Stimulated activated CD4-positive, alpha-beta T cell treated with anti-CD3 and anti-CD28 coated beads, Interleukin-15, amount 100 ng/mL, for 24 hours (primary cell): ENCODE results near the gene PHF23.
A peak's percentile ranks its signal among the peaks of the same experiment; 100 is the strongest.

ENCODE experiments used
- DNase-seq: peaks from one replicate; pipeline ENCODE4 v3.0.0-alpha.2; 2020

The PHF23 gene

DNA sequence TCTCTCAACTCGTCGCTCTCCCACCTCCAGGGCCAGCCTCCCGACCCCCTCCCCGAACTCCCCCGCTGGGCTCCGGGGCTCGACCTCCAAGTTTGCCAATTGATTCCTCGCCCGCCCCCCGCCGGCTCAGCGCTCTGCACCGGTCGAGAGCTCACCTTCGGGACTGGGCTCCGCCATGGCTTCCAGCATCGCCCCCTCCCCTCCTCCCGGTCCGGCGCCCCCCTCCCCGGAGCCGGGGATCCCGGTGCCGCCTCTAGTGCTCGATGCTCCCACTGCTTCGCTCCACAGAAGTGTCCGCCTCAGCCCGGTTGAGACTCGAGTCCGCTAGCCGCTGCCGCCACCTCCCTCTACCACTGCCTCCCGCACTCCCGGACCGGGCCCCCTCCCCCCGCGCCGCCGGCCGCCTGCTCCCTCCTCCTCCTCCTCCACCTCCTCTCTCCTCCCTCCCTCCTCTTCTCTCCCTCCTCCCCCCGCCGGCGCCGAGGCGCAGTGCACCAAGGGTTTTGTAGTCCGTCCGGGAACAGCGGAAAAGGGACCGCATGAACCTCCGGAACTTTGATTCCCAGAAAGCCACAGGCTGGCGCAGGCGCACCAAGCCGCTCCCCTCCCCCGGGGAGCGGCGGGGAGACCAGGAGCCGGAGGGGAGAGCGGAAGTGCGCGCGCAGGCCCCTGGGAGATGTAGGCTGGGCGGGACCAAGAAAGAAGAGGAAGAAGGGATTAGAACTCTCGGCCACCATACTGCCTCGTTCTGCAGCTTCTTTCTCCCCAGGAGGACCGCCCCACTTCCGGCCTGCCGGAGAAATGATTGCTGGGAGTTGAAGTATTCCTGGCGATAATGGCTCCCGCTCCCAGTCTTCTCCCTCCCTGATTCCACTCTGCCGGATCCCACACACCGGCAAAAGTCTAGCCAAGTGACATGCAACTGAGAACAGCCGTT lies at the start of gene PHF23:
PHF23 (minus strand) TSS at position 367 of the 937 bp plus-strand sequence; CDS start at position 189, 178 bp downstream.
- DNase-seq: peak; percentile 98

DNA sequence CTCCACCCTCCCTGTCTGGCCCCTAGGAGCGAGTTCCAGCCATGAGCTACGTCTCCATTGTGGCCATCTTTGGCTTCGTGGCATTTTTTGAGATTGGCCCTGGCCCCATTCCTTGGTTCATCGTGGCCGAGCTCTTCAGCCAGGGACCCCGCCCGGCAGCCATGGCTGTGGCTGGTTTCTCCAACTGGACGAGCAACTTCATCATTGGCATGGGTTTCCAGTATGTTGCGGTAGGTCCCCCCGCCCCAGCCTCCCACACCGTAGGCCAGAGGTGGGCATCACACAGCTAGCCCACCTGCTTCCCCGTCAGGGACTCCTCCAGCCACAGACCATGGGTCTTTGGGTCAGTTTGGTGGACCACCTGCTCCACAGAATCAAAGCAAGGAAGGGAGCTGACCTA lies 46.4 kb upstream of the PHF23 start:
- no peak for DNase-seq

DNA sequence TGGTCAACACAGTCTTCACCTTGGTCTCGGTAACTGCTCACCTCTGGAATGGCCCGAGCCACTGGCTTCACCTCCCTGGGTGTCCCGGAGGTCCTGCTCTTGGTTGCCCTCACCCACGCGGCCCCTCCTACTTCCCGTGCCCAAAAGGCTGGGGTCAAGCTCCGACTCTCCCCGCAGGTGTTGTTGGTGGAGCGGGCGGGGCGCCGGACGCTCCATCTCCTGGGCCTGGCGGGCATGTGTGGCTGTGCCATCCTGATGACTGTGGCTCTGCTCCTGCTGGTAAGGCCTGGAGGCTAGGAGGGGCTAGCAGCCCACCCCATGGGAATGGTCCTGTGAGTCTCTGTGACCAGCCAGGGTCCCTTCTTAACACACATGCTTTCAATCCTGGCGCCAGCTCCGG lies 45.7 kb upstream of the PHF23 start:
- DNase-seq: no peak

DNA sequence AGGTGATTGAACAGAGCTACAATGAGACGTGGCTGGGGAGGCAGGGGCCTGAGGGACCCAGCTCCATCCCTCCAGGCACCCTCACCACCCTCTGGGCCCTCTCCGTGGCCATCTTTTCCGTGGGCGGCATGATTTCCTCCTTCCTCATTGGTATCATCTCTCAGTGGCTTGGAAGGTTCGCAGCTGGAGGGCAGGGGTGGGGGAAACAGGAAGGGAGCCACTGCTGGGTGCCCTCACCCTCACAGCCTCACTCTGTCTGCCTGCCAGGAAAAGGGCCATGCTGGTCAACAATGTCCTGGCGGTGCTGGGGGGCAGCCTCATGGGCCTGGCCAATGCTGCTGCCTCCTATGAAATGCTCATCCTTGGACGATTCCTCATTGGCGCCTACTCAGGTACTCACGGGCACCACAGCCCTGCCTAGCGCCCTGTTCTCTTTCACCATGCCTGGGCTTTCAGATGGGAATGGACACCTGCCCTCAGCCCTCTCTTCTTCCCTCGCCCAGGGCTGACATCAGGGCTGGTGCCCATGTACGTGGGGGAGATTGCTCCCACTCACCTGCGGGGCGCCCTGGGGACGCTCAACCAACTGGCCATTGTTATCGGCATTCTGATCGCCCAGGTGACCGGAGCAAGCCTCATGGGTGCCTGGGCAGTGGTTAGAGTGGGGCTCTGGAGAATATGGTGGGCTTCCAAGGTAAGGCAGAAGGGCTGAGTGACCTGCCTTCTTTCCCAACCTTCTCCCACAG lies 44.4 kb upstream of the PHF23 start:
- DNase-seq: no peak

DNA sequence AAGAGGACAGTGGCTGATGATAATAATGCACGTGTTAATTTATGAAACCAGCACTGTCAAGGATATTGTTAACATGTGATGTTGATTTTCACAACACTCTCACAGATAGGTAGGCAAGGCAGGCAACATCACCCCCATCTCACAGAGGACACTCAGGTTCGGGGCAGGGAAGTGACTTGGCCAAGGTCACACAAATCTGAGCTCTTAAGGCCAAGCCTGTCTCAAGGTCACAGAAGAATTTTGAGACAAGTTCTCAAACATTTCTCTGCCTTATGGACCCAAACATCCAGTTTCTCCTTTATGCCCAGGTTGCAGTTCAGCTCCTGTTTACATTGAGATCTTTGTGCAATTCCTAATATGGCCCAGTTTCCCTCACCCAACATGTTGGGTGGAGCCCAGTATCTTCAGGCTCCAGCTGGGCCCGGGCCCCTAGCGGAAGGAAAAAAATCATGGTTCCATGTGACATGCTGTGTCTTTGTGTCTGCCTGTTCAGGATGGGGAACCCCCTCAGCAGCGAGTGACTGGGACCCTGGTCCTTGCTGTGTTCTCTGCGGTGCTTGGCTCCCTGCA lies 43.6 kb upstream of the PHF23 start:
- DNase-seq: peak; percentile 9

DNA sequence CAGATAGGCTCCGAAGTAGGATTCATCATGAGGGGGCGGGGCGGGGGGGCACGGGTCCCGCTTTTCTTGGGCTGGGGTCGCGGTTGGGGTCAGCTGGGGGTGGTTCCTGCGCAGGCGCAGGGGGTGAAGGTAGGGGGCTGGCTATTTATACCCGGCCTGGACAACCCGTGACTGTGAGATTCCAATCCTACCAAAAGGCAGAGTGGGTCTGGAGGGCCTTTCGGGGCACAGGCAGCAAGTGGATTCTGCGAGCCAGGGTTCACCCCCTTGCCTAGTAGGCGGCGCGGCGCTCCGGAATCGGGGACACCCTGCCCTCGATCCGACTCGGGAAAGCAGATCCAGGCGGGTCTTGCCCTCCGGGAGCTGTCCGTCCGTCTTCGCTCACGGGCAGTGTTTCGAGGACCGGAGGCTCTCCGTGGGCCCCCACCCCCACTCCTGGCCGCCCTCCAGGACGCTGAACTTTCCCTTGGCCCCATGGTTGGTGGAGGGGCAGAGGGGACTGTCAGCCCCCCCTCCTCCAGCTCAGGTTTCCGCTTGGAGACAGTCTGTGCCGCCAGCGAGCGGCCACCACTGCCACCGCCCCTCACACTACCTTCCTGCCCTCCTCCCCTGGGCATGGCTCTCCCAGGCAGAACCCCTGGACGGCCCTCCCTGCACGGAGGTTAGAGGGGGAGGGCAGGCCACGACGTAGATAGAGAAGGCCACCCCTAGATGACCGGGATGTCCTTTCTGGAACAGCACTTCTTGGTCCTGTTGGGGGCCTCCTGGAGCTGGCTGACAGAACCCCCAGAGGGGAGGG lies 42.9 kb upstream of the PHF23 start:
- peak; percentile 19 for DNase-seq

DNA sequence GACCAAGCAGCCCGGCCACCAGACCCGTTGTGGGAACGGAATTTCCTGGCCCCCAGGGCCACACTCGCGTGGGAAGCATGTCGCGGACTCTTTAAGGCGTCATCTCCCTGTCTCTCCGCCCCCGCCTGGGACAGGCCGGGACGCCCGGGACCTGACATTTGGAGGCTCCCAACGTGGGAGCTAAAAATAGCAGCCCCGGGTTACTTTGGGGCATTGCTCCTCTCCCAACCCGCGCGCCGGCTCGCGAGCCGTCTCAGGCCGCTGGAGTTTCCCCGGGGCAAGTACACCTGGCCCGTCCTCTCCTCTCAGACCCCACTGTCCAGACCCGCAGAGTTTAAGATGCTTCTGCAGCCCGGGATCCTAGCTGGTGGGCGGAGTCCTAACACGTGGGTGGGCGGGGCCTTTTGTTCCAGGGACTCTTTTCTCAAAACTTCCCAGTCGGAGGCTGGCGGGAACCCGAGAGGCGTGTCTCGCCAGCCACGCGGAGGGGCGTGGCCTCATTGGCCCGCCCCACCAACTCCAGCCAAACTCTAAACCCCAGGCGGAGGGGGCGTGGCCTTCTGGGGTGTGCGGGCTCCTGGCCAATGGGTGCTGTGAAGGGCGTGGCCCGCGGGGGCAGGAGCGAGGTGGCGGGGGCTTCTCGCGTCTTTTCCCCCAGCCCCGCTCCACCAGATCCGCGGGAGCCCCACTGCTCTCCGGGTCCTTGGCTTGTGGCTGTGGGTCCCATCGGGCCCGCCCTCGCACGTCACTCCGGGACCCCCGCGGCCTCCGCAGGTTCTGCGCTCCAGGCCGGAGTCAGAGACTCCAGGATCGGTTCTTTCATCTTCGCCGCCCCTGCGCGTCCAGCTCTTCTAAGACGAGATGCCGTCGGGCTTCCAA lies 42.1 kb upstream of the PHF23 start, which contains the start of gene SLC2A4:
SLC2A4 (plus strand) TSS at position 645 of the 879 bp plus-strand sequence; CDS start at position 862, 217 bp downstream.
- peak; percentile 97 for DNase-seq

DNA sequence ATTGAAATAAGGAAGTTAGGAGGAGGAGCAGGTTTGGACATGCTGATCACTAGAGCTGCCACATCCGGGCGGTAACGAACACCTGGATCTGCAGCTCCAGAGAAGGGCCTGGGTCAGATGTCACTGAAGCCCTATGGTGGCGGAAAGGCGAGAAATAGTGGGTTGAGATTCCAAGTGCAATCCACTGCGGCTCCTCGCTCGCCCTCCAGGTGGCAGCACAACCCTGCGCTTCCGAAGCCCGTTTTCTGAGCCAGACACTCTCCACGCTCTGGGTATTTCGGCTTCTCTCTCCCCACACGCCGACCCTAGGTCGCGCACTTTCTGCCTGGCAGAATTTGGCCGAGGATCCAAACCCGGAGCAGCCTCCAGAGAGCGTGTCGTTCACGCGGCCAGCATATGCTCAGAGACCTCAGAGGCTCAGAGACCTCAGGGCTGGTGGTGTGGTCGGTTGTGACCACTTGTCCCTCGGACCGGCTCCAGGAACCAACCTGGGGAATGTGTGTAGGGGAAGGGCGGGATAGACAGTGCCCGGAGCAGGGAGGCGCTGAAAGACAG lies 41.3 kb upstream of the PHF23 start:
- DNase-seq: peak; percentile 90

DNA sequence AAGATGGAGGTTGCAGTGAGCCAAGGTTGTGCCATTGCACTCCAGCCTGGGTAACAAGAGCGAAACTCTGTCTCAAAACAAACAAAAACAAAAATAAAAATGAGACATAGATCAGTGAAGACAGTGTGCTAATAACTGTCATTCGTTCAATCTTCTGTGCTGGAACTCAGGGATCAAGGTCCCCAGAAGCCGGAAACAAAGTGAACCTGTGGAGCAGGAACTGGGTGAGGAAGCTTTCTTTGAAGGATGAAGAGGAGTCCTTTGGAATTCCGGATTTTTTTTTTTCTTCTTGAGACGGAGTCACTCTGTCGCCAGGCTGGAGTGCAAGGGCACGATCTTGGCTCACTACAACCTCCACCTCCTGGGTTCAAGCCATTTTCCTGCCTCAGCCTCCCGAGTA lies 40.2 kb upstream of the PHF23 start:
- DNase-seq: no peak

DNA sequence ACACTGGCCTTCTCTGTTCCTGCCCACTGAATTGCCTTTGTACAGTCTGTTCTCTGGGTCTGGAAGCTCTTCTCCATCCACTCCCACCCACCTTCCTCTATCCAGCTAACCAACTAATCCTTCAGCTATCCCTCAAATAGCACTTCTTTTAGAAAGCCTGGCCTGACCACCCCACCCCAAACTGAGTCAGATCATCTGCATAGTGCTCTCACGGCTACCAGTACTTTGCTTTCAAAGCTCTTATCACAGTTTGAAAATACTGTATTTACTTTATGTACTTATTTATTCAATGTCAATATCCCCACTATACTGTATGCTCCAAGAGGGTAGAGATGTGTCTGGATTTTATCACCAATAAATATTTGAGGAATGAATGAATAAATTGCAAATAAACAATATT lies 27.5 kb upstream of the PHF23 start:
- DNase-seq: no peak

DNA sequence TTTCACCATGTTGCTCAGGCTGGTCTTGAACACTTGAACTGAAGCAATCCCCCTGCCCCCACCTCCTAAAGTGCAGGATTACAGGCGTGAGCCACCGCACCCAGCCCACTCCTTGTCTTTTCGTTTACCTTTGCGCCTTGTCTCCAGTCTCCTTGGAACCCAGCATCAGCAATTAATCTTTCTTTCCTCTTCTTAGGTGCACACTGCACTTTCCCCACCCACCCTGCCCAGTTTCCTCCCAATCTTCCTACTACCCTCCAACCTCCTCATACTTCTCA lies 24.5 kb upstream of the PHF23 start:
- DNase-seq: no peak

DNA sequence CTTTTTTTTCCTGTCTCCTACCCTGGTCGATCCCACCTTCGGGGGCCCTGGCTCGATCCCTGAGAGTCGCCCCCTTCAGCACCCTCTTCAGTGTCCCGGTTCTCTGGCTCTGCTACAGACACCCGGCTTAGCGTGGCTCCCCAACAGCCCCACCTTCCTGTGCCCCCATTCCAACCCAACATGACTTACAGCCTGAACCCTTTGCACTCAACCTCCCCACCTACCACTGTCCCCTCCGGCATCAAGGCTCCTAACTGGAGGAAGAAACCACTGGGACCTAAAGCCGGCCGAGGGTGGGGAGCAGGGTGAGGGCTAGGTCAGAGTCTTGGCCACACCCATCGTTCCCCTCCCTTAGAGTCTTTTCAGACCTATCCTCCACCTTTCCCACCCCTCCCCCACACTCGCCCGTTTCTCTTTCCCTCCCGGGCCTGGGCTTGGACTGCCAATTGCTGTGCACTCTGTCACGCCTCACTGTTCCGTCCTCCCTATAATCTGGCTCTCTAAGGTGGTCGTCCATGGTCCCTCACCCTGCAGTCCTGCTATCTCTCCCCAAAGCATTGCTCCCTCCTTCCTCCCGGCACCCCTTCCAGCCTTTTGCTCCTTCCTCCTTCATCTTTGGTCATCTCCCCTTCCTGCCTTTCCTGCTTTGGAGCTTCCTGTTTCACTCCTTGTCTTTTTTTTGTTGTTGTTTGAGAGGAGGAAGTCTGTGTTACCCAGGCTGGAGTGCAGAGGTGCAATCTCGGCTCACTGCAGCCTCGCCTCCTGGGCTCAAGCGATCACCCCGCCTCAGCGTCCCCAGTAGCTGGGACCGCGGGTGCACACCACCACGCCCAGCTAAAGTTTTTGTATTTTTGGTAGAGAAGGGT lies 23.9 kb upstream of the PHF23 start:
- peak; percentile 37 for DNase-seq

DNA sequence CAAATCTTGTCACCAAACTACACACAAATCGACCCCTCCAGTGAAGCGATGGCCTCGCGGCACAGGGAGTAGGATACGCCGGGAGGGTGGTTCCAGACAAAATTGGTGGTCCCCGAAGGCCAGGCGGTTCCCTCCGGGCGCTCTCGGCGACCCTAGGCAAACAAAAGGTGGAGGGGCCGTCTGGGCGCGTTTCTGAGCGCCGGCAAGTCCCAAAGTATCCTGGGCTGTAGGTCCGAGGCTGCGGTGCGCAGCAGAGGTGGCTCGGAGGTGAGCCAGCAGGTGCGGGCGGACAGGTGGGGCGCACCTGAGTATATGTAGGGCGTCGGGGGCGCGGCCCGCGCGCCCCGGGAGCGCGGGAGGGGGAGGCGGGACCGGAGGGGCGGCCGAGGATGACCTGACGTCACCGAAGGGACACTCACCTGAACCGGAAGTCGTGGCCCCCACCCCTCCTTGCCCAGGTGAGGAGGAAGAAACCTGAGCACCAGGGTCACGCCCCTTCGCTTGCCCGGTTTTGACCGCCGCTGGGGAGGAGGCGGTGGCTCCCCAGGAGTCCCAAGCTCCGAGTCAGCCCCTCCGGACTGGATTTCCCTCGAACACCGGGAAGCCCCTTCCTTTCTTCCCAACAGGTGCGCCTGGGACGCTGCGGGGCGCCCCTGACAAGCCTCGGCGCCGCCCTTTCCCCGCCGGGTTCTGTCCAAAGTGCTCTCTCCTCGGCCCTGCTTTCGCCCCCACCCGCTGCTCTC lies 23.1 kb upstream of the PHF23 start, which contains the start of gene CLDN7:
CLDN7 (minus strand) TSS at position 287 of the 743 bp plus-strand sequence. CDS start 435 bp downstream, outside the sequence.
- DNase-seq: no peak

DNA sequence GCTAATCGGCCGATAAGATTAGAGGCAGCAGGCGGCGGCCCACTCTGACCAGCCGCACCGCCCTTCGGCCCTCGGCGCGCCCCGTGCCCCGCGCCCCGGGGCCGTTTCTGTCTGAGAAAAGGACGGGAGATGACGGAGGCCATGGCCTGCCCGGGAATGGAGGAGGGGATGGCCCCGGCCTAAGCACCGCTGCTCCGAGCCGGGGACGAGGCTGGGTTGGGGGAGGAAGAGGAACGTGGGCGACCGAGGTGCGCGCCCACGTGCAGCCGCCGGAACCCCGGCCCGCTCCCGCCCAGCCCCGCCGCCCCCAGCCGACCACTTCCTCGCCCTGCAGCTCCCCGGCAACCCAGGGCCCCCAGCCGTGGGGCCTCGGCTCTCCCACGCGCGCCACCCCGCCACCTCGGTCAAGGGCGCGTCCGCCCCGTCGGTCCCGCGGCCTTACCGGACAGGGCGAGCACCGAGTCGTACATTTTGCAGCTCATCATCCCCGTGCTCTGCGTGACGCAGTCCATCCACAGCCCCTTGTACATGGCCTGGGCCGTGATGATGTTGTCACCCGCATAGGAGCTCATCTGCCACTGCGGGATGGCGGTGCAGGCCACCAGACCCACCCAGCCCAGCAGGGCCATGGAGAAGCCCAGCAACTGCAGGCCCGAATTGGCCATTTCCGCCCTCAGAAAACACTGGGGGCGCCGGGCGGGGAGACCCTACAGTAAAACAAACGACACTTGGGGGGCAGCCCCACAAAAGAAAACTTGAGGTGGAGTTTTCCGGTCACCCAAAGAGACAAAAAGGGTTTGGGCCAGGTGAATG lies 22.3 kb upstream of the PHF23 start:
- peak; percentile 38 for DNase-seq

DNA sequence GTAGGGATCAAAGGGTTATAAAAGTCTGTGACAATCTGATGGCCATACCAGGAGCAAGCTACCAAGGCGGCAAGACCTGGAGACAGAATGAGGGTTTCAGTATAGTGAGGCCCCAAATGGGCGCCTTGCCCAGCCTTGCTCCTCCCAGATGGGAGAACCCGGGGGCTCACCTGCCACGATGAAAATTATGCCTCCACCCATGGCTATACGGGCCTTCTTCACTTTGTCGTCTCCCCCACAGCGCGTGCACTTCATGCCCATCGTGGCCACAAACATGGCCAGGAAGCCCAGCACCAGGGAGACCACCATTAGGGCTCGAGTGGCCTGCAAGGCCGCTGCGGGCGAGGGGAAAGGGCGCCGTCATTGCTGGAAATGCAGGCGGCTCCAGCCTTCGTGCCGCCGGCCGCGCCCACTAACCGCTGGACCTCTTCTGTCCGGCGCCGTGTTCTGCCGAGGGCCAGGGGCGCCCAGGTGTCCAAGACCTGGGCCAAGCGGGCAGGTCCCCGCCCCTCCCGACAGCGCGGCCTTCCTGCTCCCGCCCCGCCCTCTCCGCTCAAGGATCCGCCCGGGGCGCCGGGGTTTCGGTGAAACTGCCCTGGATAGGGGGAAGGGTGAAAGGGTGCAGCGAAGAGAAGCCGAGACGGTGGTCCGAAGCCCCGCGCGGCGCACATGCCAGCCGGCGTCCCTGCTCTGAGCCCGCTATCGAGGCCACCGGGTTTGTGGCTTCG lies 21.6 kb upstream of the PHF23 start:
- peak; percentile 61 for DNase-seq

DNA sequence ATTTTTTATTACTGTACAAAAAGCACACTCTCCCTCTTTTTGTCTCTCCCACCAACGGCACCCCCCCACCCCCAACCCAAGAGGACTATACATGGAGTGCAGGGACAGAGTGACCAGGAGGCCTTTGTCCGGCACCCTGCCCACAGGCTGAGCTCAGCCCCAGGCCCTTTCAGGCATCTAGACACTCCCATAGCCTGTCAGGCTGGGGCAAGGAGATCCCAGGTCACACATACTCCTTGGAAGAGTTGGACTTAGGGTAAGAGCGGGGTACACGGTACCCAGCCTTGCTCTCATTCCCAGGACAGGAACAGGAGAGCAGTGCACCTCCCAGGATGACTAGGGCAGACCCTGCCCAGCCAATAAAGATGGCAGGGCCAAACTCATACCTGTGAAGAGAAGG lies 20.9 kb upstream of the PHF23 start:
- DNase-seq: no peak

DNA sequence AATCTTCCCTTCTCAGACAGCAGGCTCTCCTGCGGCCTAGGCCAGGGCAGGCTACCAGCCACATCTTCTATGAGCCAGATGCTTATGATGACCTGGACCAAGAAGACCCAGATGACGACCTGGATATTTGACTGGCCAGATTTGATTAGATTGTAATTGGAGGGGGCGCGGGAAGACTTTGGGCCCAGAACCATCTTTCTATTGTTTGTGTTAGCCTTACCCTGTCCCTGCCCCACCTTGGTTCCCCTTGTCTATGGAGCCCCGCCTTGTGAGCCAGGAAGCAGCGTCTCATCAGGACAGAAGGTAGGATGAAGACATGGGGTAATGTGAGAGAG lies 20.3 kb upstream of the PHF23 start:
- DNase-seq: no peak
